ENCODE results near the gene MEIOB.
A peak's percentile ranks its signal among the peaks of the same experiment; 100 is the strongest.

MEIOB gene

GRCh38 chr16:1830213-1830612, 41.8 kb downstream of the MEIOB start:
- DNase-seq (ENCODE audit: low read depth) = no peak

- no peak for DNase-seq (ENCODE audit: low read depth)
These were observed 43.1 kb downstream of the MEIOB start for GRCh38 chr16:1828645-1829410.

- DNase-seq (ENCODE audit: low read depth) = peak; percentile 78
These were observed 45.0 kb downstream of the MEIOB start, which contains the start of the genes FAHD1 and HAGH for GRCh38 chr16:1826691-1827573. Gene FAHD1 (plus strand): TSS chr16:1827206. CDS start chr16:1827239, 33 bp downstream. Gene HAGH (minus strand): TSS chr16:1826825. CDS start chr16:1826787, 38 bp downstream.

GRCh38 chr16:1825864-1826690, 45.9 kb downstream of the MEIOB start:
- peak; percentile 40 for DNase-seq (ENCODE audit: low read depth)

GRCh38 chr16:1825381-1825863, 46.5 kb downstream of the MEIOB start:
- no peak for DNase-seq (ENCODE audit: low read depth)

GRCh38 chr16:1823821-1824220, 48.1 kb downstream of the MEIOB start:
- no peak for DNase-seq (ENCODE audit: low read depth)

- no peak for DNase-seq (ENCODE audit: low read depth)
These were observed 49.2 kb downstream of the MEIOB start for GRCh38 chr16:1822801-1823200.

GRCh38 chr16:1821861-1822611, 49.9 kb downstream of the MEIOB start:
- no peak for DNase-seq (ENCODE audit: low read depth)

GRCh38 chr16:1820946-1821290, 51.0 kb downstream of the MEIOB start:
- DNase-seq (ENCODE audit: low read depth) = no peak

GRCh38 chr16:1820096-1820945, 51.6 kb downstream of the MEIOB start:
- DNase-seq (ENCODE audit: low read depth) = no peak

- no peak for DNase-seq (ENCODE audit: low read depth)
These were observed 52.4 kb downstream of the MEIOB start for GRCh38 chr16:1819611-1820010.

GRCh38 chr16:1818873-1819525, 53.0 kb downstream of the MEIOB start:
- DNase-seq (ENCODE audit: low read depth) = no peak

- no peak for DNase-seq (ENCODE audit: low read depth)
These were observed 53.6 kb downstream of the MEIOB start for GRCh38 chr16:1818204-1818872.

- no peak for DNase-seq (ENCODE audit: low read depth)
These were observed 54.2 kb downstream of the MEIOB start for GRCh38 chr16:1817716-1818115.

- DNase-seq (ENCODE audit: low read depth) = no peak
These were observed 54.7 kb downstream of the MEIOB start for GRCh38 chr16:1817276-1817589.

GRCh38 chr16:1816396-1817275, 55.3 kb downstream of the MEIOB start:
- DNase-seq (ENCODE audit: low read depth) = no peak

- no peak for DNase-seq (ENCODE audit: low read depth)
These were observed 56.5 kb downstream of the MEIOB start for GRCh38 chr16:1815461-1815860.

GRCh38 chr16:1812732-1813163, 59.2 kb downstream of the MEIOB start:
- no peak for DNase-seq (ENCODE audit: low read depth)

Data from stimulated activated CD8-positive, alpha-beta memory T cell treated with anti-CD3 and anti-CD28 coated beads, Interleukin-15, amount 100 ng/mL, for 24 hours (primary cell).